A673 (cell line): Measurements from ENCODE around the gene C1orf50. TPM values are rescaled to one million over a fixed set of nuclear protein-coding genes. Genes with fewer than 3 reads are reported as not detected.

Source experiments
- BruUV-seq: library from RNA; stranded (reverse); fragments of 400-500 nt; replicated peaks from 2 replicates; lab custom pipeline; 2021; lab: Mats Ljungman, UMichigan
- CTCF ChIA-PET: fragments of 300-600 bp; sonication (Branson Sonifier 250); formaldehyde crosslinking; loops from one replicate; lab custom pipeline; 2022; ENCODE audit warnings: antibody characterized with exemption; lab: Charles Lee
- POLR2A ChIA-PET: fragments of 300-600 bp; sonication (Branson Sonifier 250); formaldehyde crosslinking; loops from one replicate; lab custom pipeline; 2022; ENCODE audit warnings: antibody characterized with exemption; ENCODE audit not compliant: low non-redundant PET; lab: Charles Lee
- DNase-seq: peaks from one replicate; pipeline ENCODE4 v3.0.0-alpha.2; 2015; ENCODE audit warnings: low spot score
- H3K27ac ChIP-seq: fragments of 200-600 bp; sonication (generic); 2 replicates; pipeline ENCODE4 v1.5.1; 2016; ENCODE audit warnings: mixed run types, low read depth, mild to moderate bottlenecking, mixed read lengths, antibody characterized with exemption, low read length; ENCODE audit not compliant: poor library complexity, severe bottlenecking
- H3K27me3 ChIP-seq: fragments of 200-600 bp; sonication (generic); replicated peaks from 2 replicates; pipeline ENCODE4 v1.6.1; 2017; ENCODE audit warnings: mixed run types, low read depth, mild to moderate bottlenecking, mixed read lengths, antibody characterized with exemption, low read length; ENCODE audit not compliant: insufficient read depth, poor library complexity
- H3K36me3 ChIP-seq: fragments of 200-600 bp; sonication (generic); 2 replicates; pipeline ENCODE4 v1.6.1; 2016; ENCODE audit warnings: mixed run types, mild to moderate bottlenecking, mixed read lengths, antibody characterized with exemption, low read length; ENCODE audit not compliant: insufficient read depth, poor library complexity, severe bottlenecking
- H3K4me1 ChIP-seq: fragments of 200-600 bp; sonication (generic); 2 replicates; pipeline ENCODE4 v1.6.1; 2017; ENCODE audit warnings: mixed run types, mild to moderate bottlenecking, mixed read lengths, antibody characterized with exemption, low read length; ENCODE audit not compliant: insufficient read depth, poor library complexity, severe bottlenecking
- H3K4me3 ChIP-seq: fragments of 200-600 bp; sonication (generic); 2 replicates; pipeline ENCODE4 v1.5.1; 2016; ENCODE audit warnings: low read depth, mixed run types, mild to moderate bottlenecking, mixed read lengths, low read length; ENCODE audit not compliant: poor library complexity, severe bottlenecking
- H3K9me3 ChIP-seq: fragments of 200-600 bp; sonication (generic); 2 replicates; pipeline ENCODE4 v1.6.1; 2016; ENCODE audit warnings: mixed run types, low read depth, mild to moderate bottlenecking, mixed read lengths, antibody characterized with exemption, low read length; ENCODE audit not compliant: poor library complexity, severe bottlenecking
- EZH2 ChIP-seq: fragments of 200-600 bp; sonication (generic); IDR thresholded peaks from 2 replicates; pipeline ENCODE4 v1.6.1; 2017; ENCODE audit warnings: borderline replicate concordance, low read depth, mild to moderate bottlenecking, mixed read lengths, antibody characterized with exemption, low read length; ENCODE audit not compliant: poor library complexity, severe bottlenecking
- intact Hi-C: fragments of 100-400 bp; cut with micrococcal nuclease; formaldehyde crosslinking; loops from one replicate; pipeline ENCODE4 v1.10.0; 2022; ENCODE audit not compliant: unreplicated experiment
- total RNA-seq: library from RNA; stranded (reverse); gene quantifications from 2 replicates; pipeline ENCODE4 v1.2.3, GENCODE V29; 2021
- TF ChIP-seq, protein P1 (sequence below): fragments of 300-800, 200-600 bp; sonication (generic); conservative IDR thresholded peaks from 2 replicates; pipeline ENCODE4 v1.5.1; 2017; ENCODE audit warnings: low read depth, mild to moderate bottlenecking, antibody characterized with exemption, low read length, moderate library complexity, mixed read lengths

Gene C1orf50
- total RNA-seq, 1 experiment from 2014 or later = 13.1 TPM

- H3K4me1 ChIP-seq = peaks cover 12% of the 10 kb centered on the region
- no peak for TF ChIP-seq EZH2
- TF ChIP-seq, protein P1, sequence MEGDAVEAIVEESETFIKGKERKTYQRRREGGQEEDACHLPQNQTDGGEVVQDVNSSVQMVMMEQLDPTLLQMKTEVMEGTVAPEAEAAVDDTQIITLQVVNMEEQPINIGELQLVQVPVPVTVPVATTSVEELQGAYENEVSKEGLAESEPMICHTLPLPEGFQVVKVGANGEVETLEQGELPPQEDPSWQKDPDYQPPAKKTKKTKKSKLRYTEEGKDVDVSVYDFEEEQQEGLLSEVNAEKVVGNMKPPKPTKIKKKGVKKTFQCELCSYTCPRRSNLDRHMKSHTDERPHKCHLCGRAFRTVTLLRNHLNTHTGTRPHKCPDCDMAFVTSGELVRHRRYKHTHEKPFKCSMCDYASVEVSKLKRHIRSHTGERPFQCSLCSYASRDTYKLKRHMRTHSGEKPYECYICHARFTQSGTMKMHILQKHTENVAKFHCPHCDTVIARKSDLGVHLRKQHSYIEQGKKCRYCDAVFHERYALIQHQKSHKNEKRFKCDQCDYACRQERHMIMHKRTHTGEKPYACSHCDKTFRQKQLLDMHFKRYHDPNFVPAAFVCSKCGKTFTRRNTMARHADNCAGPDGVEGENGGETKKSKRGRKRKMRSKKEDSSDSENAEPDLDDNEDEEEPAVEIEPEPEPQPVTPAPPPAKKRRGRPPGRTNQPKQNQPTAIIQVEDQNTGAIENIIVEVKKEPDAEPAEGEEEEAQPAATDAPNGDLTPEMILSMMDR = no peak
- ChIA-PET POLR2A (no interaction called here), CTCF (no interaction called here)
- H3K27ac ChIP-seq = no peak overlapping the region
- no peaks in the 10 kb centered on the region for H3K9me3 ChIP-seq
- no peak overlapping the region for H3K4me3 ChIP-seq
- H3K27me3 ChIP-seq = no peaks in the 10 kb centered on the region
- H3K36me3 ChIP-seq = peaks cover 11% of the 10 kb centered on the region
- DNase-seq = no peak
- intact Hi-C loops = loop anchor here (10.0 kb wide), 1 partner anchor 155 kb away; no protein-coding TSS in a partner anchor
- BruUV-seq = no TSS peak
Observed at GRCh38 chr1:42769811-42770210, 2.8 kb downstream of the C1orf50 start.

DNA sequence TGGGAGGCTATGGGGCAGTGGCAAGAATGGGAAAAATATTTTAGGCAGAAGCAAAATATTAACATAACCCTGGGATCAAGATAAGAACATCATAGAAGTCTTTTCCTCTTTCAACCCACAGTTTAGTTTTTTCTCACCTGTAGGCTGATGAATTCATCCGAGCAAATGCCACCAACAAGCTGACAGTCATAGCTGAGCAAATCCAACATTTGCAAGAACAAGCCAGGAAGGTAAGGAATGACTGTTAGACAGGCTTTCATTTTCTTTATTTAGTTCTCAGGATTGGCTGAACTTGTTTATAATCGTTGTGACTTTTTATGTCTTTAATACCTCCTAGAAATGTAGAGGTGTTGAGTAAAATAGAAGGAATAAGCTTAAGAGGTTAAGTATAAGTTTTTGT, 6.4 kb downstream of the C1orf50 start:
- no peak for DNase-seq
- Histone ChIP-seq H3K4me3 (no peak overlapping the region), H3K9me3 (no peaks in the 10 kb centered on the region), H3K36me3 (peaks cover 43% of the 10 kb centered on the region), H3K27me3 (no peaks in the 10 kb centered on the region), H3K4me1 (peaks cover 2% of the 10 kb centered on the region), H3K27ac (no peak overlapping the region)
- intact Hi-C loops = loop anchor here (10.0 kb wide), 1 partner anchor 151 kb away; no protein-coding TSS in a partner anchor
- BruUV-seq = no TSS peak
- CTCF ChIA-PET = no interaction called here
- no peak for TF ChIP-seq EZH2
- TF ChIP-seq, protein P1 = no peak
- POLR2A ChIA-PET = no interaction called here

- peaks cover 46% of the 10 kb centered on the region for H3K36me3 ChIP-seq
- BruUV-seq = no TSS peak
- POLR2A ChIA-PET = no interaction called here
- no peak overlapping the region for H3K4me3 ChIP-seq
- no peaks in the 10 kb centered on the region for H3K4me1 ChIP-seq
- H3K27ac ChIP-seq = no peak overlapping the region
- DNase-seq = no peak
- CTCF ChIA-PET = no interaction called here
- no peaks in the 10 kb centered on the region for H3K9me3 ChIP-seq
- TF ChIP-seq, protein P1 = no peak
- no peak for TF ChIP-seq EZH2
- no peaks in the 10 kb centered on the region for H3K27me3 ChIP-seq
- intact Hi-C loops = loop anchor here (10.0 kb wide), 1 partner anchor 150 kb away; no protein-coding TSS in a partner anchor
Observed at GRCh38 chr1:42774928-42775526, 8.0 kb downstream of the C1orf50 start.
